Measurements from ENCODE around the gene GOLGA8S. TPM values are rescaled to one million over a fixed set of nuclear protein-coding genes. Genes with fewer than 3 reads are reported as not detected.
"Not testable (repeated sequence)": the region's sequence is repeated elsewhere in the genome, so short reads cannot be mapped to it uniquely, and the experiment has no call there.

GOLGA8S gene
- total and polyA plus RNA-seq, 2 donors, result 0.03 to 0.21 TPM

DNA sequence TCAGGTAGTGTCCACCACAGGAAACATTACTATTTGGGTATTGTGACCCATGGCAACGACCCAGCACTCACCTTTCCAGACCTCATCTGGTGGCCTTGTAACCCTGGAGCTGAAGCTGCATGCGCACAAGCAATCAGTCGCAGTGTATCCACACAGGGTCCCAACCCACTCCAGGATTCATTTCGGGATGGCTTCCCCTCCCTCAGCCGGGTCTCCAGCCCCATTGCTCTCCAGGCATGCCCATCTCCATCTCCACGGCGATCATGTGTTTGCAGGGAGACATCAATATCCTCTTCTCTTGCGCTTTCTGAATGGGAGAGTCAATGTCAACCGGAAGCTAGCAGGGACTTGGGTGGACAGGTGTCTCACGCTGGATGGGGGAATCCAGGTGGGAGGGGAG is 57.3 kb downstream of the GOLGA8S start:
- 80% methylated on average over 10 of the region's 10 CpGs for WGBS
- Histone ChIP-seq H3K4me3 (ENCODE audit: low read depth, low read length) (no peak overlapping the region), H3K27ac (ENCODE audit: low read depth) (no peak overlapping the region), H3K36me3 (ENCODE audit: insufficient read depth) (no peaks in the 10 kb centered on the region), H3K4me1 (ENCODE audit: insufficient read depth) (no peaks in the 10 kb centered on the region)
- no peak for DNase-seq (ENCODE audit: extremely low spot score)

DNA sequence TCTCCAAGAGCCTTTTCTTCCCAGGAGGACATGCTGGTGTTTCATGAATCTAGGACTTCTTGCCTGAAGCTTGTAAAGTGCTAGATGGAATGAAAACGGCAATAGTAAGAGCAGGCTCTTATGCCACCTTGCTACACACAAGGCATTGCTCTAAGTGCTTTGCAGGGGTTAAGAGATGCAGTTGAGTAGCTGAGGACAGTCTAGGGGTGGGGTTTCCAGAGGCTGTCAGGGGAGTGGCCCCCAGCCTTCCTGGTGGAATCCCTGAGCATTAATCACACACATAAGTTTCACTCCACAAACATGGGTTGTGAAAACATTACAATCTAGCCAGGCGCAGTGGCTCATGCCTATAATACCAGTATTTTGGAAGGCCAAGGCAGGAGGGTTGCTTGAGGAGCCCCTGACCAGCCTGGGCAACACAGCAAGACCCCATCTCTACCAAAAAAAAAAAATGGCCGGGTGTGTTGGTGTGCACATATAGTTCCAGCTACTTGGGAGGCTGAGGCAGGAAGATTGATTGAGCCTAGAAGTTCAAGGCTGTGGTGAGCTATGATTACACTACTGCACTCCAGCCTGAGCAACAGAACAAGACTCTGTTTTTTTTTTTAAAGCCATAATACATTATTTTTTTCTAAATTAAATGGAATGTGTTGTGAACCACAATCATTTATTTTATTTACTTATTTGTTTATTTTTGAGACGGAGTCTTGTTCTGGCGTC is 58.5 kb downstream of the GOLGA8S start:
- H3K4me1 ChIP-seq (ENCODE audit: insufficient read depth); DNase-seq (ENCODE audit: extremely low spot score); H3K36me3 ChIP-seq (ENCODE audit: insufficient read depth); H3K27ac ChIP-seq (ENCODE audit: low read depth); H3K4me3 ChIP-seq (ENCODE audit: low read depth, low read length): not testable (repeated sequence)
- 77% methylated on average over 5 of the region's 5 CpGs for WGBS

Small RNAs within 50 kb of the gene (small RNA-seq; reads per million reads assigned to genes)
- gene RN7SL536P, result not detected

Other genes with a start within 250 kb of the GOLGA8S start
- gene GOLGA6L1, start 217.9 kb upstream of the GOLGA8S start, total RNA-seq, result not detected
- not detected for gene GOLGA6L1, start 217.9 kb upstream of the GOLGA8S start, polyA plus RNA-seq
- not detected for gene GOLGA6L26, start 20.6 kb upstream of the GOLGA8S start, total RNA-seq
- not detected for gene GOLGA6L26, start 20.6 kb upstream of the GOLGA8S start, polyA plus RNA-seq
- gene GOLGA6L2, start 92.5 kb downstream of the GOLGA8S start, total RNA-seq, result not detected
- gene GOLGA6L2, start 92.5 kb downstream of the GOLGA8S start, polyA plus RNA-seq, result not detected
- 0.95 TPM for gene MKRN3, start 210.9 kb downstream of the GOLGA8S start, total RNA-seq
- 0.32 TPM for gene MKRN3, start 210.9 kb downstream of the GOLGA8S start, polyA plus RNA-seq